ENCODE measurements around the gene TRABD2B. TPM values are rescaled to one million over a fixed set of nuclear protein-coding genes. Genes with fewer than 3 reads are reported as not detected.

TRABD2B gene
- total RNA-seq, 3 donors from 2014 or later (not counting 1 experiment from before 2014, with no cell fraction given): not detected

GRCh38 chr1:47885062-47885830 is 111.9 kb downstream of the TRABD2B start:
- WGBS (ENCODE audit: insufficient coverage): 85% methylated on average over 8 of the region's 8 CpGs
- no peak overlapping the region for H3K4me3 Mint-ChIP-seq
- no peaks in the 10 kb centered on the region for H3K36me3 Mint-ChIP-seq
- H3K27ac Mint-ChIP-seq: no peak overlapping the region
- intact Hi-C loops (cut with micrococcal nuclease): no loop called here
- no peaks in the 10 kb centered on the region for H3K27me3 ChIP-seq (ENCODE audit: control insufficient read depth, insufficient read depth, low read length)
- TF ChIP-seq CTCF (IDR thresholded peaks at IDR 0.05): no peak
- H3K9me3 Mint-ChIP-seq: no peaks in the 10 kb centered on the region
- no peaks in the 10 kb centered on the region for H3K9me3 ChIP-seq (ENCODE audit: control insufficient read depth, insufficient read depth, low read length)
- H3K4me1 Mint-ChIP-seq: no peaks in the 10 kb centered on the region
- no peak for DNase-seq
- ATAC-seq: no peak
- no peak overlapping the region for H3K27ac ChIP-seq (ENCODE audit: low read length)
- no peaks in the 10 kb centered on the region for H3K36me3 ChIP-seq (ENCODE audit: control insufficient read depth, insufficient read depth, low read length)
- no peaks in the 10 kb centered on the region for H3K4me1 ChIP-seq (ENCODE audit: control insufficient read depth, insufficient read depth, low read length)
- no peak overlapping the region for H3K4me3 ChIP-seq (ENCODE audit: low read length)
- H3K27me3 Mint-ChIP-seq (ENCODE audit: low read depth in 2 of 2): peaks cover 9 to 10% of the 10 kb centered on the region in 2 donors

GRCh38 chr1:47883963-47884362 is 113.2 kb downstream of the TRABD2B start:
- no peak overlapping the region for H3K4me3 Mint-ChIP-seq
- Histone ChIP-seq H3K27me3 (ENCODE audit: control insufficient read depth, insufficient read depth, low read length) (no peaks in the 10 kb centered on the region), H3K4me3 (ENCODE audit: low read length) (no peak overlapping the region), H3K36me3 (ENCODE audit: control insufficient read depth, insufficient read depth, low read length) (no peaks in the 10 kb centered on the region), H3K9me3 (ENCODE audit: control insufficient read depth, insufficient read depth, low read length) (no peaks in the 10 kb centered on the region), H3K4me1 (ENCODE audit: control insufficient read depth, insufficient read depth, low read length) (no peaks in the 10 kb centered on the region), H3K27ac (ENCODE audit: low read length) (no peak overlapping the region)
- H3K9me3 Mint-ChIP-seq: no peaks in the 10 kb centered on the region
- no peaks in the 10 kb centered on the region for H3K36me3 Mint-ChIP-seq
- ATAC-seq: no peak
- H3K27ac Mint-ChIP-seq: no peak overlapping the region
- peaks cover 7 to 10% of the 10 kb centered on the region in 2 donors for H3K27me3 Mint-ChIP-seq (ENCODE audit: low read depth in 2 of 2)
- no peaks in the 10 kb centered on the region for H3K4me1 Mint-ChIP-seq
- no peak for TF ChIP-seq CTCF (IDR thresholded peaks at IDR 0.05)
- intact Hi-C loops (cut with micrococcal nuclease): no loop called here
- no peak for DNase-seq
- 83% methylated on average over 1 of the region's 1 CpG for WGBS (ENCODE audit: insufficient coverage)

- Histone ChIP-seq H3K27me3 (ENCODE audit: control insufficient read depth, insufficient read depth, low read length) (no peaks in the 10 kb centered on the region), H3K4me3 (ENCODE audit: low read length) (no peak overlapping the region), H3K4me1 (ENCODE audit: control insufficient read depth, insufficient read depth, low read length) (no peaks in the 10 kb centered on the region), H3K9me3 (ENCODE audit: control insufficient read depth, insufficient read depth, low read length) (no peaks in the 10 kb centered on the region), H3K36me3 (ENCODE audit: control insufficient read depth, insufficient read depth, low read length) (no peaks in the 10 kb centered on the region), H3K27ac (ENCODE audit: low read length) (no peak overlapping the region)
- no peaks in the 10 kb centered on the region for H3K9me3 Mint-ChIP-seq
- 88% methylated on average over 17 of the region's 17 CpGs for WGBS (ENCODE audit: insufficient coverage)
- peaks cover 4 to 10% of the 10 kb centered on the region in 2 donors for H3K27me3 Mint-ChIP-seq (ENCODE audit: low read depth in 2 of 2)
- no peaks in the 10 kb centered on the region for H3K4me1 Mint-ChIP-seq
- no peak overlapping the region for H3K4me3 Mint-ChIP-seq
- no peak for TF ChIP-seq CTCF (IDR thresholded peaks at IDR 0.05)
- no peak overlapping the region for H3K27ac Mint-ChIP-seq
- no peak for ATAC-seq
- no peak for DNase-seq
- intact Hi-C loops (cut with micrococcal nuclease): no loop called here
- H3K36me3 Mint-ChIP-seq: no peaks in the 10 kb centered on the region
Observed at GRCh38 chr1:47881505-47882442, 115.4 kb downstream of the TRABD2B start.

Measured in natural killer cell (primary cell).